Left colon (tissue), 2 donors: ENCODE measurements around the gene DHTKD1. TPM values are rescaled to one million over a fixed set of nuclear protein-coding genes. Genes with fewer than 3 reads are reported as not detected.
A peak's percentile ranks its signal among the peaks of the same experiment; 100 is the strongest.

Source experiments
- ATAC-seq: fragments of 200-7000 bp; cut with Tn5 transposase; one replicate; pipeline ENCODE4 v1.9.1; 2020; ENCODE audit warnings: mild to moderate bottlenecking, moderate library complexity
- DNase-seq, 2 donors: peaks; one replicate each; pipeline ENCODE4 v3.0.0-alpha.2; 2020
- intact Hi-C, 2 donors: fragments of 100-400 bp; cut with DNase I in 1 of 2; cut with micrococcal nuclease in 1 of 2; formaldehyde crosslinking; loops; one replicate each; pipeline versions ENCODE4 v1.11.2 to v1.14.0; 2022; cut with DNase I, micrococcal nuclease
- long read RNA-seq: library from polyadenylated mRNA; unstranded; transcript quantifications from one replicate; pipeline ENCODE4 v2.0.0, GENCODE V29; 2021
- total RNA-seq, 2 donors: library from RNA; stranded (reverse); fragmentation: NEBNext Ultra II Directional; extraction: Animal tissue kit (Norgen Biotek cat#: 25700); gene quantifications; one replicate each; pipeline ENCODE4 v1.2.1, GENCODE V29; 2021
- donor health status: DM: no; HTN: no; CAD: no.
- donor health status: DM: yes; HTN: yes; CAD: no.

DHTKD1 gene, protein sequence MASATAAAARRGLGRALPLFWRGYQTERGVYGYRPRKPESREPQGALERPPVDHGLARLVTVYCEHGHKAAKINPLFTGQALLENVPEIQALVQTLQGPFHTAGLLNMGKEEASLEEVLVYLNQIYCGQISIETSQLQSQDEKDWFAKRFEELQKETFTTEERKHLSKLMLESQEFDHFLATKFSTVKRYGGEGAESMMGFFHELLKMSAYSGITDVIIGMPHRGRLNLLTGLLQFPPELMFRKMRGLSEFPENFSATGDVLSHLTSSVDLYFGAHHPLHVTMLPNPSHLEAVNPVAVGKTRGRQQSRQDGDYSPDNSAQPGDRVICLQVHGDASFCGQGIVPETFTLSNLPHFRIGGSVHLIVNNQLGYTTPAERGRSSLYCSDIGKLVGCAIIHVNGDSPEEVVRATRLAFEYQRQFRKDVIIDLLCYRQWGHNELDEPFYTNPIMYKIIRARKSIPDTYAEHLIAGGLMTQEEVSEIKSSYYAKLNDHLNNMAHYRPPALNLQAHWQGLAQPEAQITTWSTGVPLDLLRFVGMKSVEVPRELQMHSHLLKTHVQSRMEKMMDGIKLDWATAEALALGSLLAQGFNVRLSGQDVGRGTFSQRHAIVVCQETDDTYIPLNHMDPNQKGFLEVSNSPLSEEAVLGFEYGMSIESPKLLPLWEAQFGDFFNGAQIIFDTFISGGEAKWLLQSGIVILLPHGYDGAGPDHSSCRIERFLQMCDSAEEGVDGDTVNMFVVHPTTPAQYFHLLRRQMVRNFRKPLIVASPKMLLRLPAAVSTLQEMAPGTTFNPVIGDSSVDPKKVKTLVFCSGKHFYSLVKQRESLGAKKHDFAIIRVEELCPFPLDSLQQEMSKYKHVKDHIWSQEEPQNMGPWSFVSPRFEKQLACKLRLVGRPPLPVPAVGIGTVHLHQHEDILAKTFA
- 10 to 100 TPM; 32.6 to 34.6 TPM for total RNA-seq
- long read RNA-seq, full-length matches to known transcripts = 29 of 59 reads
- long read RNA-seq, partial matches to known transcripts = 17 of 59 reads
- long read RNA-seq, other reads (novel, unspliced or antisense) = 13 of 59 reads

DNA sequence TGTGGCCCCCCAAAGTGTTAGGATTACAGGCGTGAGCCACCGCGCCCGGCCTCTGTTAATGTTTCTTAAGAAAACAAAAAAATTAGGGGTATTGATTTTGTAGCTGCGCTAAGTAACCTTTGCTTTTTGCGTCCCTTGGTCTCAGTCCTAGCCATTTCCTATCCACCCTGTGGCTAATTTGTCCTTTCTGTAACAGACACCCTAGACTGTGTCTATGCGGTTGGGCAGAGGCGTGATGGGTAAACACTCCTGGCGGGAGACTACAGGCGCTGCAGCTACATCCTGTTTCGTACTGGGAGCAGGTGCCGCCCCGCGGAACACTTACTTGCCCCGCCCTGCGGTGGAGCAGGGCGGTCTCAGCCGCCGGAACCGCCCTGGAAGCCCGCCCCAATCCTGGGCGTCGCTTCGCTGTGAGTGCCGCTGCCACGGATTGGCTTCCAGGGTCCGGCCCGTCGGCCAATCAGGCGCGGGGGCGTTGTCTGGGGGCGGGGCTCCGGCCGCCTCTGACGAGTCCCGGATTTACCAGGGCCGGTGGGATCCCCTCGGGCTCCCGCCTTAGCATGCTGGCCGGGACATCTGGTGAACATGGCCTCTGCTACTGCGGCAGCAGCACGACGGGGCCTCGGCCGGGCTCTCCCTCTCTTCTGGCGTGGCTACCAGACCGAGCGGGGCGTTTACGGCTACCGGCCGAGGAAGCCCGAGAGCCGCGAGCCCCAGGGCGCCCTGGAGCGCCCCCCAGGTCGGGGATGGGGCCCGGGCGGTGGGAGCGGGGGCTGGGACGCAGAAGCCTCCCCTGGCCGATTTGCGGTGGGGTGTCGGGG is at the start of gene DHTKD1:
DHTKD1 (plus strand) TSS at position 506 of the 821 bp plus-strand sequence; CDS start at position 586, 80 bp downstream.
- DNase-seq = peak; percentile 98 to 99
- intact Hi-C loops = no loop called here
- ATAC-seq = peak; percentile 97

DNA sequence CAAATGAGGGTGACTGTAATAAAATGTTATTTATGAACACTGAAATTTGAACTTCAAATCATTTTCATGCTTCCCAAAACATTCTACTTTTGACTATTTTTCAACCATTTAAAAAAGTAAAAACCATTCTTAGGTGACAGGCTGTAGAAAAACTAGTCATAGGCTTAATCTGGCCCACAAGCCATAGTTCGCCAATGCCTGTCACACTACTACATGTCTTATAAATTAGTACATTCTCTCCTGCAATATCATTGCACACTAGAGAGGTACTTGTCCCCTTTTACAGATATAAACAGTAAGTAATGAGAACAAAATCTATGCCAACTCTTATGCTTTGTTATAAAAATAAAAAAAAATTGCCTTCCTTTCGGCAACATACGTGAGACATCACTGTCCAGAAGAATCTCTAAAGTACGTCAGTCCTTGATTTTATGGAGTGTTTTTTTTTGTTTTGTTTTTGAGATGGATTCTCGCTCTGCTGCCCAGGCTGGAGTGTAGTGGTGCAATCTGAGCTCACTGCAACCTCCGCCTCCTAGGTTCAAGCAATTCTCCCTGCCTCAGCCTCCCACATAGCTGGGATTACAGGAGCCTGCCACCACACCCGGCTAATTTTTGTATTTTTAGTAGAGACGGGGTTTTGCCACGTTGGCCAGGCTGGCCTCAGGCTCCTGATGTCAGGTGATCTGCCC is 49.3 kb upstream of the DHTKD1 start:
- intact Hi-C loops = no loop called here
- no peak for DNase-seq
- no peak for ATAC-seq

DNA sequence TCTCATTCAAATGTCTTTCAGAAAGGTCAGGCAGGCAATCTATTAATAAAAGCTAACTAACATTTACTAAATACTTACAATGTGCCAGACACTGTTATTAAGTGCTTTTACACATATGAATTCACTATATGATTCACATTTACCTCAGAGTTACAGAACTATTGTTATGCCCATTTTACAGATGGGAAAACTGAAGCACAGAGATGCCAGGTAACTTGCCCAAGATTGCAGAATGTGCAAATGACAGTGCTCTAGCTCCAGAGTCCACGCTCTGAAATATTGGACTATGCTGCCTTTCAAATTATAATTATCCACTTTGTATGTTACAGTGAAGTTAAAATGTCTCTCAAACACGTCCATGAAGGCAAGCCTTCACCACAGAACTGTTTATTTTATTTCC is 48.2 kb upstream of the DHTKD1 start:
- ATAC-seq (no peak), DNase-seq (no peak)
- intact Hi-C loops = no loop called here

DNA sequence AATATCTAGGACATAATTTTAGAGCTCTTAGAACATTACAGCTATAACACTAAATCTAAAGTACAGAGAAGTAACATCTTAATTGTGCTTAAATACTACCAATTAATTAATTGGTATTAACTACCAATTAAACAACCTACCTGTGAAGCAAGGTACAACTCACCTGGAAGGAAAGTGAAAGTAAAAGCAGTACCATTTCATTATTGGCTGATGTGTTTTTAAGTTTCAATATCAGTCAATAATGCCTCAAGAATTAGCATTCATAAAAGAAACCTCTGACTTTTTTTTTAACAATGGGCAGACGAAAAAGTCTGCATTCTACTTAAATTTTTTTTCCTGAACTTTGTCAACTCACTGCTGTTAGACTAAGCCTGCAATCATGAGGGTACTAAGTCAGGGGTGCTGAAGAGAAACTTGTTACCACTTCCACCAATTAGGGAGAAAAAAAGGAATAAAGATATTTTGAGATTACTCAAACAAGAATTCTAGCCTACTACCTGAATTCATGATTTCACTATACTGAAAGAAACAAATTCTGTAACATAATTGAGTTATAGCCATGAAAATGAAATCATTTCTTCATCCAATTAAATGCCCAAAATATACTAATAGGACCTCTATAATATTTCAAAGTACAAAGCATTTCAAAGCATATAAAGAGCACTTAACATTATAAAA is 46.0 kb upstream of the DHTKD1 start:
- no peak for ATAC-seq
- no peak for DNase-seq
- intact Hi-C loops = no loop called here

DNA sequence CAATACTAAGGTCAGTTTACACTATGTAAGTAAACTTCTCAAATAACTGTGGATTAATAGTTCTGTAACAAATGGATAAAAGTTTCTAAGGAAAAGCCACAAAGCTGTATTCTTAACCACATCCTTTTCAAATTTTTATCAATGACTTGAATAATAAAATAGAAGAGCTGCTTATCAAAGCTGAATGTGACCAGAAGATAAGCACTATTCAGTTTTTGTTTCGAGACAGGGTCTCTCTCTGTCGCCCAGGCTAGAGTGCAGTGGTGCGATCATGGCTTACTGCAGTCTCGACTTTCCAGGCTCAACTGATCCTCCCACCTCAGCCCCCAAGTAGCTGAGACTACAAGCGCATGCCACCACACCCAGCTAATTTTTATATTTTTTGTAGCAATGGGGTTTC is 43.2 kb upstream of the DHTKD1 start:
- no peak for ATAC-seq
- intact Hi-C loops = no loop called here
- DNase-seq = no peak

DNA sequence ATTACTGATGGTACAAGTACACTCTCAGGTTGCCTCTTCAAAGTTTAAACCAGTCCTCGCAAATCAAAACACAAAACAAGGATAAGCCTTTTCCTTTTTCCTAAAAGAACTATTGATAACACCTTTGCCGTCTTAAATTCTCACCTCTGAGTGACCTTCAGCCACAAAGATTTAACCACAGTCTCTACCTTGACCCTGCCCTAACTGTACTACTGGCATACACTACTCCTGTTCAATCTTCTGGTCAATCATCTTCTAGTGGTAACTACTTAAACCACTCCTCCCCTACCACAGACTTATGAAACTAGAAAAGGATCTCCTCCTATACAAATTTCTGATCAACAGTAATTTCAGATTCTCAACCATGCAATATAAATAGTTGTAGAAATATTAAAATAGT is 41.2 kb upstream of the DHTKD1 start:
- ATAC-seq = no peak
- DNase-seq = no peak
- intact Hi-C loops = no loop called here

DNA sequence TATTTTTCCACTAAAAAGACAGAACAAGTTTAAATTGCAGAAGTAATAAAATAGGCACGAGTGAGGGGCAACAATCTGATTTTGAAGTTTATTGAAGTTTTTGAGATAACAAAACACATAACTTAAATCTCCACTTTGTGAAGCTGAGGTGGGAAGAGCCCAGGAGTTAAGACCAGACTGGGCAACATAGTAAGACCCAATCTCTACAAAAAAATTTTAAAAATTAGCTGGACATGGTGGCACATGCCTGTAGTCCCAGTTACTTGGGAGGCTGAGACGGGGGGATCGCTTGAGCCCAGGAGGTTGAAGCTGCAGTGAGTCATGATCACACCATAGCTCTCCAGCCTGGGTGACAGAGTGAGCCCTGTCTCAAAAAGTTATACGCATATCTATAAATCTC is 37.4 kb upstream of the DHTKD1 start:
- no peak for DNase-seq
- intact Hi-C loops = no loop called here
- no peak for ATAC-seq

DNA sequence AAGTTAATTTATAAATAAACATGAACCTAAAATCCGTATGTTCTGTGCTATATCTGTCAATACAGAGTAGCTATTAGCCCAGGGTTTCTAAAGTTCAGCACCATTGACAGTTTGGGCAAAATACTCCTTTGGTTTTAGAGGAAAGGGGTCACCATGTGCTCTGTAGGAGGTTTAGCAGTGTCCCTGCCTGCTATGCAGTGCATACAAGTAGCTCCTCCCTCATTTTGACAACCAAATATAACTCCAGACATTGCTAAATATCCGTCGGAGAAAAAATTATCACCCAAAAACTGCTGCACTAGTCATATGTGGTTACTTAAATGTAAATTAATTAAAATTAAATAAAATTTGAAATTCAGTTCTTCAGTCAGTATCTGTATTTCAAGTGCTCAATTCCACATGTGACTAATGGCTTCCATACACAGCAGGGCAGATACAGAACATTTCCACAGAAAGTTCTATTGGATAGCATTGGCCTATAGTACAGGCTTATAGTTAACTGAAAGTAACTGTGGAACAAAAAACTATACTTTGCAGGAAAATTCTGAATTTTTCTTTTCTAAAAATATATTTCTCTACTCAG is 32.6 kb upstream of the DHTKD1 start:
- intact Hi-C loops = no loop called here
- ATAC-seq (no peak), DNase-seq (no peak)

DNA sequence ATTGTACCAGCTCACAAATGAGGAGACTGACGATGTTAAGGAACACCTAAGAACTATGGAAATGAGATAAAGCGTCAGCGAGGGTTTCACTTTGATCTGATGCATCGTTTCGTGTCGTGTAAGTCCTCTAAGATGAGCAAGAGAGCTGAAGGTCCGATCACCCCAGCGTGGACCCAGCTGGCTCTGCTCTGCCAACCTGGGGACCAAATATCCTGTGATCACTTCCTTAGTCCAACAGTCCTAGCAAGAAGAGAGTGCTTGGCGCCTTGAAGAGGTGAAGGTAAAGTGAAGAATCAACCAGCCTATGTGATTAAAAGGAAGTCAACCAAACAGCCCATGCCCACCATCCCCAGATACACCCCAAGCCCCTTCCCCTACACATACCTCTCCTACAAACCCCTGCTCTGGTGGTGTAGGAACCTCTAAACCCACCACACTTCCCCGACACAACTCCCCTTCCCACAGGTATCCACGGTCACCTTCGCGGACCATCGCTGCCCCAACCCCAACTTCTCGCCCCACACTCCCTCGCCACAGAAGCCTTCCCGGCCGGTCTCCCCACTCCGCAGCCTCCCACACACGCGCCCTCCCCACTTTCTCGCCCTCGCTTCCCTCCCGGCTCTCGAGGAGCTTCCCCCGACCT is 26.9 kb upstream of the DHTKD1 start:
- DNase-seq (peak; percentile 31 to 36), ATAC-seq (peak; percentile 16)
- intact Hi-C loops = no loop called here

DNA sequence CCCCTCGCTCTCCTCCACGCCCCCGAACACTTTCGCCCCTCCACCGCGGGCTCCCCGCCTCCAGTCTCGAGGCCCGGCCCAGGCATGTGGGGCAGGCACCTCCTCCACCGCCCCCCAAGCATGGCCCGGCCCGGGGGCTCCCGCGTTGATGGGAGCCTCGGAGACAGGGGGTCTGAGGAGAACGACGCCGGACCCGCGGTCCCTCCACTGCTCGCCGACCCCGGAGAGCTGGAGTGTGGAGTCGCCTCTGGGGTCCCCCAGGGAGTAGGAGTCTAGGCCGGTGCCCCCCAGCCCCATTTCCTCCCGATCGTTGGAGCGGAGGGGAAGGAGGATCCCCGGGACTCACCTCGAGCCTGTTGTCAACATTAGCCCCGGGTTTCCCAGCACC is 26.4 kb upstream of the DHTKD1 start:
- DNase-seq (peak; percentile 56 to 62), ATAC-seq (peak; percentile 20)
- intact Hi-C loops = no loop called here

DNA sequence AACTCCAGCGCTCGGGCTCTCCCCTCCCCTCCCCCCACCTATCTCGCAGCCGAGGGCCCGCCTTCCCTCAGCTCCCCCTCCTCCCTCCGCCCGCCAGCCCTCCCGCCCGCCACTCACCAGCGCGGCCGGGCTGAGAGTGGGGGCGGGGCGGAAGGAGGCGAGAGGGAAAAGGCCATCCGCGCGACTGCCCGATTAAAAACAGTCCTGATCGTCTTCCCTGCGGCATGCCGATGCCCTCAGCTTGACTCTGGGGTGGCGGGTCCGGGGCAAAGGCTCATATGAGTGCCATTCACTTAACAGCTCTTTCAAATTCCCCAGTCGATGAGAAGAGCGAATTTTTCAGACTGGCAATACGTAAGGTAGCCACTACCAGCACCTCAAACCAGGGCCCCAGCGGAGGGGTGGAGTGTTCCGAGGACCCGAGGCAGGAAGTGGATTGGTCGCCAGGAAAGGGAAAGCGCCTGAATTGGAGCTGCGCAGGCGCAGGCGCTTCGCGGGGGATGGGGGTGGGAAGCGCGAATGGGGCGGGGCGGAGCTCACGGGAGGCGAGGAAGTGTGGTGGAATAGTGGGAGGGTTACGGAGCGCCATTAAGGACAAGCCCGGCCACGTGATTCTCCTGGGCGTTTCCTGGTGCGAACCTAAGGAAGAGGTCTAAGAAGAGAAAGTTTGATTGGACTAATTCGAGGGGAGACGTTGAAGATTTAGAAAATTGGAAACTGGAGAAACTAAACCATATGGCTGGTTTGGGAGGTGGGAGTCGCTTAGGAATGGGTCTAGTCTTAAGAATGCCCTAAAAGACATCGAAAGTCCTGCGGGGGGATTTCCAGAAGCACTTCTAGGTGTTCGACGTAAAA is 25.7 kb upstream of the DHTKD1 start, which contains the start of gene UPF2:
UPF2 (minus strand) TSS at position 13 of the 855 bp plus-strand sequence. CDS start 7,386 bp downstream, outside the sequence.
- ATAC-seq = peak; percentile 91
- intact Hi-C loops = no loop called here
- peak; percentile 97 to 98 for DNase-seq

DNA sequence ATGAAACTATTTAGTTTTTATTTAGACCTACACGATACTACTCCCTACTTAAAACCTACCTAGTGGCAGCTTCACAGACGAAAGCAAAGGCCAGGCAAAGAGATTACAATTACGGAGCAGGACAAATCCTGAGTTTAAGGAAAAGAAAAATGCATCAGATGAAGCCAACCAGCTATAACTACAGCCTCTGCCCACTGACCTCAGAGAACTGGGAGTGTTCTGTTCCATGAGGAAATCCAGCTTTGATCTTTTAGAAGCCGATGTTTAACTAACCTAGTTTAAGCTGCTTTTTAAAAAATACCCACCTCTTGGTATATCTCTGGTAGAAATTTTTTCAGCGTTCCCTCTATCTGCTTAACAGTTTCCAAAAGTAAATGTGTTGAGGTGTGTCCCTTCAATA is 23.2 kb upstream of the DHTKD1 start:
- intact Hi-C loops = no loop called here
- DNase-seq (no peak), ATAC-seq (no peak)

DNA sequence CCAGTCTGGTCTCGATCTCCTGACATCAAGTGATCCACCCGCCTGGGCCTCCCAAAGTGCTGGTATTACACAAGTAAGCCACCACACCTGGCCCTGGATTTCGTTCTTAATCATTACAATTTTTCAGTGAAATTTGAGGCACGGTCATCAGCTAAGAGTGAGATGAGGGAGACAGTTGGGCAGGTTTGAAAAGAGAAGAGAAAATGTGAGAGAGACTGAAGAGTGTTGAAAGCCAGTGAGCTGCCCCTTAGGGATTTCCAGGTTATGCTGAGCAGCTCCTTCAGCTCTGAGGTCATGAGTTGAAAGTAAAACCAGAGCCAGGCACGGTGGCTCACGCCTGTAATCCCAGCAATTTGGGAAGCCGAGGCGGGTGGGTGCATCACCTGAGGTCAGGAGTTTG is 20.2 kb upstream of the DHTKD1 start:
- intact Hi-C loops = no loop called here
- ATAC-seq = no peak

DNA sequence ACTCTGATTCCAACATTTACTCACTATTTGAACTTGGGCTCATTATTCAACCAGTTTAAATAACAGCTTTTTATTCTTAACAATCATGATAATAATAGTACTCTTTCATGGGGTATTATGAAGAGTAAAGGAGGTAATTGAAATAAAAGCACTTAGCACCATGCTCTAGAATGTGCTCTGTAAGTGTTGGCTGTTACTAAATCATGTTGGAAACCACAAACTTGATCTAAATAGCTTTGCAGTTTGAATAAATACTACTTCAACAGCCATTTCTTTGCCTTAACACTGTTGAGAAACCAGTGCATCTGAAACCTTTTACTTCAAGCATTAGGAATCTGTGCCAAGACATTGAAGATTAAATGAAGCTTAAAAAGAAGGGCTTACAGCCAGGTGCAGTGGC is 18.2 kb upstream of the DHTKD1 start:
- intact Hi-C loops = no loop called here
- ATAC-seq = no peak
- DNase-seq = no peak

More for the DNA sequence above, 20.2 kb upstream of the DHTKD1 start:
- DNase-seq = no peak

DNA sequence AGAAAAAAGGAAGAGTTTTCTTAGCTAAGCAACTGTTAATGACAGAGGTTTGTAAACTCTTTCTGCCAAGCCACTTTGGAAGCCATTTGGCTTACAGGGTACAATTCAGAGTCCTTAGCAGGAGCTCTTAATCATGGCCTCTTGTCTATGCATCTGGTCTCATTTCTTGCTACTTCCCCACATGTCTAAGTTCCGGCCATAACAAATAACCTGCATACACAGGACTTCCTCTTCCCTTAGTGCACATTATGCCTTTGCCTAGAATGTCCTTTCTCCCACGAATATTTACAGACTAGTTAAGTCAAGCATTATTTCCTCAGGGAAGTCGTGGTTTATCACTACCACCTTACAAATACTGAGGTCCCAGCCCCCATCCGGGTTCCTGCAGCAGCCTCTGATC is 17.5 kb upstream of the DHTKD1 start:
- no peak for ATAC-seq
- intact Hi-C loops = no loop called here
- no peak for DNase-seq

DNA sequence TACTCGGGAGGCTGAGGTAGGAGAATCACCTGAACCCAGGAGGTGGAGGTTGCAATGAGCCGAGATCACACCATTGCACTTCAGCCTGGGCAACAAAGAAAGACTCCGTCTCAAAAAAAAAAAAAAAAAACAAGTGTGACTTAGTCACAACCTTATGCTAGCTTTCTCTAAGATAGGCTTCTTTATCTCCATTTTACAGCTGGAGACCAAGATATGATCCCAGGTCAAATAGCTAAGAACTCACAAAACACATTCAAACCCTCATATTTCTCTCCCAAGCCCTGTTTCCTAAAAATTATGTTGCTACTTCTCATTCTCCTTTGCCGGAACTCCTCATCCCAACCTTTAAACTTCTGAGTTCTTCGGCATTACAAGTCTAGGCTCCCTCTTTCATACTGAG is 13.0 kb upstream of the DHTKD1 start:
- ATAC-seq = no peak
- DNase-seq = no peak
- intact Hi-C loops = no loop called here
